ENCODE measurements around the gene LIN37.

LIN37 gene, protein sequence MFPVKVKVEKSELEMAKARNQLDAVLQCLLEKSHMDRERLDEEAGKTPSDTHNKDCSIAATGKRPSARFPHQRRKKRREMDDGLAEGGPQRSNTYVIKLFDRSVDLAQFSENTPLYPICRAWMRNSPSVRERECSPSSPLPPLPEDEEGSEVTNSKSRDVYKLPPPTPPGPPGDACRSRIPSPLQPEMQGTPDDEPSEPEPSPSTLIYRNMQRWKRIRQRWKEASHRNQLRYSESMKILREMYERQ

DNA sequence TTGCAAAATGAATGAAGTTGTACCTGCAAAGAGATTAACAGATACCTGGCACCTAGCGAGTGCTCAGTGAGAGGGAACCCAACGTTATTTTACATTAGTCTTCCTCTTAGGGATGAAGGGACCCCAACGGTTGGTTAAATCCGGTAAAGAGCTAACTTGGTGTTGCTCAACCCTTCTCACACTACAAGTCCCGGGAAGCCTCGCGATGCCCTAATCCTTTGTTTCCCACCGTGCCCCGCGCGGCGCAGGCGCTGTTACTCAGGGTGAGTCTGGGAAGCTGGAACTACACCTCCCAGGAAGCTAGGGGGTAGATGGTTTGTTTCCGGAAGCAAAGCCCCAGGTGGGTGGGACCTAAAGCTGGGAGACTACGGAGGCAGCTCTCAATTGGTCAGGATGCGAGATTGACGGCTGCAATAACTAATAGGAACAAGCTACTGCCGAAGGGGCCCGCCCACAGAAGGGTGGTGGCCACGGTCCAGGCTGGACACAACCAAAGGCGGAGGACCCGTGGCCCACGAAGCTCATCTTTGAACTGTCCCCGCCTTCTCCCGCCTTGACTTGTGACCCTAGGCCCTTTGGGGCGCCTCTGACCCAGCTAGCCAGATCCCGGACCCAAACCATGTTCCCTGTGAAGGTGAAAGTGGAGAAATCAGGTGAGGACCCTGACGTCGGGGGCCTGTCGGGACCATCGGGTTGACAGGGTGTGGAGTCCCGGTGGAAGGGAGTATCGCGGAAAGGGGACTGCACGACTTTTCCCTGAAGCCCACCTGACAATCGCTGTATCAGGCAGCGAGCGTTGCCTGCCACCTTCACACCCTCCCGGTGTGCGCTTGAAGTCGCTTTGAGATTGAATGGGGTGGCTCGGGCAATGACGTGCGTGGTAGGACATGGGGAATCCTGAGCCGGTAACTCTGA lies at the start of gene LIN37:
LIN37 (plus strand) TSS at position 471 of the 915 bp plus-strand sequence; CDS start at position 620, 149 bp downstream.
- Histone ChIP-seq H3K27ac (ENCODE audit: low read depth, low read length) (peak within 1 kb of the TSS; percentile 99), H3K27me3 (ENCODE audit: control insufficient read depth in 1 of 2, insufficient read depth in 2 of 2, low read length in 2 of 2) (no peaks in the 10 kb centered on the region), H3K9me3 (ENCODE audit: low read length) (no peaks in the 10 kb centered on the region), H3K4me3 (ENCODE audit: low read depth in 1 of 2, low read length in 2 of 2) (peak within 1 kb of the TSS; percentile 96 to 99), H3K36me3 (ENCODE audit: insufficient read depth, low read length) (peaks cover 11% of the 10 kb centered on the region), H3K4me1 (ENCODE audit: insufficient read depth, low read length) (peaks cover 36% of the 10 kb centered on the region), H3K9ac (ENCODE audit: low read length) (peak within 1 kb of the TSS; percentile 93)

DNA sequence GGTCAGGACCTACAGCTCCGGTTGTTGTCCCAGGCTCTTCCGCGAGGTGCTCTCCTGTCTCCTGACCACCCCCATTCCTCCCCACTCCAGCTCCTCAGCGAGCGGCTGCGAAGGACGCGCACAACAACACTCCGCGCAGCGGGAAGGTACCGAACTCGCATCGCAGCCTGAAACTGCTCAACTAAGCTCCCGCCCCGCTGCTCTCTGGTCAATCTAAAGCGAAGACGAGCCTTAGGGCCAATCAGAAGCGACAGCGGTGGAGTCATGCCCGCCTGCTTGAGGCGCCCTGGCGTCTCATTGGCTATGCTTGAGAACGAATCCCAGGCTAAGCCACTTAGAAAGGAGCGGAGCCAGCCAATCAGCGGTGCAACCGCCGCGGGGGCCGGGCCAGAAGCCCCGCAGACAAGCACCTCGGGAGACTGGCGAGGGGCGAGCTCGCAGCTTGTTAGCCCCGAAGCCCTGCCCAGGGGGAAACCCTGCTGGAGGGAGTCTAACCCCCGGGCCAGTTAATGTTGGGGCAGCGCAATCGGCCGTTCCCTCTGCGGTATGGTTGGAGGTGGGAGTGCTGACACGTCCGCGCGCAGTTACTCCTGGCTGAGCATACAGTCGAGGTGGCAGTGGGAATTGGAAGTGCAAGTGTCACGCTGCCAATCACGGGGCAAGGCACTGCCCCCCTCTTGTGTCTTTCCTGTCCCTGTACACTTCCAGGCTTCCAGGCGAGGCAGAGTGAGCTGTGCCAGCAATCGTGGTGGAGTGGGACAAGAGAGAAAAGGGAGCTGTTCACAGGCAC lies 46.0 kb upstream of the LIN37 start:
- Histone ChIP-seq H3K27me3 (ENCODE audit: control insufficient read depth in 1 of 2, insufficient read depth in 2 of 2, low read length in 2 of 2) (no peaks in the 10 kb centered on the region), H3K4me3 (ENCODE audit: low read depth in 1 of 2, low read length in 2 of 2) (peak overlapping the region; percentile 48 to 91), H3K36me3 (ENCODE audit: insufficient read depth, low read length) (no peaks in the 10 kb centered on the region), H3K9me3 (ENCODE audit: low read length) (no peaks in the 10 kb centered on the region), H3K9ac (ENCODE audit: low read length) (peak overlapping the region; percentile 27), H3K4me1 (ENCODE audit: insufficient read depth, low read length) (peaks cover 4% of the 10 kb centered on the region), H3K27ac (ENCODE audit: low read depth, low read length) (peak overlapping the region; percentile 24)

DNA sequence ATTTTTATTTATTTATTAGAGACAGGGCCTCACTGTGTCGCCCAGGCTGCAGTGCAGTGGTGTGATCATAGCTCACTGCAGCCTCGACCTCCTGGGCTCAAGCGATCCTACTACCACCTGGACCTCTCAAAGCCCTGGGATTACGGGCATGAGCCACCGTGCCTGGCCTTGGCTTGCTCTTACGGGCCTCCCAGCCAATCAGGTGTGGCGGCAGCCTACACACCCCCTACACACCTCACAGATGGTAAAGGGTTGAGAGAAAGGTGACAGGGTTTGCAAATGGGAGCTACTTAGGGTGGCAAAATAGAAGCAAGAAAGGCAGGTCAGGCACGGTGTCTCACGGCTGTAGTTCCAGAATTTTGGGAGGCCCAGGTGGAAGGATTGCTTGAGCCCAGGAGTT lies 45.0 kb upstream of the LIN37 start:
- H3K4me3 ChIP-seq (ENCODE audit: low read depth in 1 of 2, low read length in 2 of 2), result no peak overlapping the region
- no peaks in the 10 kb centered on the region for H3K36me3 ChIP-seq (ENCODE audit: insufficient read depth, low read length)
- no peak overlapping the region for H3K9ac ChIP-seq (ENCODE audit: low read length)
- no peaks in the 10 kb centered on the region for H3K27me3 ChIP-seq (ENCODE audit: control insufficient read depth in 1 of 2, insufficient read depth in 2 of 2, low read length in 2 of 2)
- H3K27ac ChIP-seq (ENCODE audit: low read depth, low read length), result no peak overlapping the region
- H3K4me1 ChIP-seq (ENCODE audit: insufficient read depth, low read length), result peaks cover 4% of the 10 kb centered on the region
- no peaks in the 10 kb centered on the region for H3K9me3 ChIP-seq (ENCODE audit: low read length)

DNA sequence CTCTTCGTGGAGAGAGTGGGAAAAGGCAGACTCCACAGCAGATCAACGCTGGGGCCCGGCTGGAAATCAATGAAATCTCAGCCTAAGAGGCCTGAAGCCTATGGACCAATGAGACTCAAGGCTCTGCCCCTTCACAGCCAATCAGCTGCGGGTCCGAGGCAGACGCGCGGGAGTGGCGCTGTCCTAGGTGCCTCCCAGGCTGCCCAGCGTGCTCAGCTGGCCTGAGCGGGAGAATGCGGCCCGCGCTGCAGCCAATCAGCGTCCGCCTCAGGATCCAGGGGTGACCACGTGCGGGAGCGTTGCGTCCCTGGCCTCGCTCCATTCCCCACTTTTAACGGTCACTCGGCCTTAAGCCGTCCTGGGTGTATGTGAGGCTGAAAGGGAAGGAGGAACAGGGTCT lies 44.2 kb upstream of the LIN37 start, which contains the start of gene ZBTB32:
ZBTB32 (plus strand) TSS at position 341 of the 400 bp plus-strand sequence. CDS start 10,069 bp downstream, outside the sequence.
- H3K4me3 ChIP-seq (ENCODE audit: low read depth in 1 of 2, low read length in 2 of 2), result no peak within 1 kb of the TSS
- no peak within 1 kb of the TSS for H3K27ac ChIP-seq (ENCODE audit: low read depth, low read length)
- no peak within 1 kb of the TSS for H3K9ac ChIP-seq (ENCODE audit: low read length)
- H3K9me3 ChIP-seq (ENCODE audit: low read length), result no peaks in the 10 kb centered on the region
- no peaks in the 10 kb centered on the region for H3K36me3 ChIP-seq (ENCODE audit: insufficient read depth, low read length)
- no peaks in the 10 kb centered on the region for H3K27me3 ChIP-seq (ENCODE audit: control insufficient read depth in 1 of 2, insufficient read depth in 2 of 2, low read length in 2 of 2)
- peaks cover 4% of the 10 kb centered on the region for H3K4me1 ChIP-seq (ENCODE audit: insufficient read depth, low read length)

DNA sequence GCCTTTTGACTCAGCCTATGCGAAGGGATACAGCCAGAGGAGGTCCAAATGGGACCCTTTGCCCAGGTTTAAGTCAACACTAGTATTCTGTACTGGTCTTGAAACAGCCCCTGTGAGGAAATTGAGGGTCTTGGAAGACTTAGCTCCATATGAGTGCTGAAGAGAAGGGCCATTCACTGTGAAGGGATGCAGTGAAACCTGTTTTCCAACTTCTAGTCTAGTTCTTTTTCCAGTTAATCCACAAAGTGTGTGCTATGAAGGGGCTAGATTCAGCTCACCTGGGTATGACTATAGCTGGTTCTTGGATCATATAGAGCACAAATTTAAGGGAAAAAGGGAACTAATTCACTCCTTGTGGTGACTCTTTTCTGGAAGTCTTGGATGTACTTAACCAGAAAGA lies 40.0 kb upstream of the LIN37 start:
- Histone ChIP-seq H3K4me1 (ENCODE audit: insufficient read depth, low read length) (no peaks in the 10 kb centered on the region), H3K27ac (ENCODE audit: low read depth, low read length) (no peak overlapping the region), H3K27me3 (ENCODE audit: control insufficient read depth in 1 of 2, insufficient read depth in 2 of 2, low read length in 2 of 2) (no peaks in the 10 kb centered on the region), H3K4me3 (ENCODE audit: low read depth in 1 of 2, low read length in 2 of 2) (no peak overlapping the region), H3K36me3 (ENCODE audit: insufficient read depth, low read length) (no peaks in the 10 kb centered on the region), H3K9ac (ENCODE audit: low read length) (no peak overlapping the region), H3K9me3 (ENCODE audit: low read length) (no peaks in the 10 kb centered on the region)

DNA sequence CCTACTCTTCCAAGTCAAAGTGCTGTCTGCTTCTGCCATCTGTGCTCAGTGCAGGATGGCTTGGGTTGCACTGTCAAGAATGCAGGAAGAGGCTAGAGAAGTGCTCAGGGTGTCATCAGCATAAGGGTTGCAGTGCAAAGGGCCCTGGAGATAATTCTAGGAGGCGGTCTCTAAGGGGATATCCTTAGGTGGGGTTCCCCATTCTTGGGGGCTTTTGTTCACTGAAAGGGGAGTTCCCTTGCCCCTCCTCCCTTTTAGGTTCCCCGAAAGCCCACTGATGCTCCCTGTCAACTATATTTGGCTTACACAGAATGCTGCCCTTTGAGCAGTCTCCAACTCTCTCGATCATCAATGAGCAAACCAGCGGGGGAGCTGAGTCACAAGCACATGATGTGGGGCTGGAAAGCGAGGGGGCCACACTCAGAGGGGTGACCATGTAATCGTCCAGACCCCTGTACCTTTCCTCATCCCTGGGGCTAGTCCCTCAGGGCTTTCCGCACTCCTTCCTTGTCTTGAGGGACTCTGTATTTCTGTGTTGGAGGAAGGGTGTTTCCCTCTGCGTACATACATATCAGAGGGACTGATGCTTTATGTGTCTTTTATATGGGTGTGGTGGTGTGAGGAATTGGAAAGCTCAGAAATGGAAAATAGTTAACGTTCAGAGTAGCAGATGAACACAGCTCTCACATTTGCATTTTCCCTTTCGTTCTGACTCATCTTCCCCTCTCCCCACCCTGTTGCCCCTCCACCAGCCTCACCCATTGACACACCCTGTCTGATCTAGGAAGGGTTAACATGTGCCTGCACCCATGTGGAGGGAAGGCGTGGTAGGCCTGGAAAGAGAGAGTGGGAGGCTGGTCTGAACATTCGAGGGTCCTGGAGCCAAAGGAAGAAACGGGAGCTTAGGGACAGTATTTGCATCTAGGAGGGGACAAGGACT lies 37.3 kb upstream of the LIN37 start:
- peaks cover 7% of the 10 kb centered on the region for H3K4me1 ChIP-seq (ENCODE audit: insufficient read depth, low read length)
- H3K4me3 ChIP-seq (ENCODE audit: low read depth in 1 of 2, low read length in 2 of 2), result no peak overlapping the region
- no peaks in the 10 kb centered on the region for H3K9me3 ChIP-seq (ENCODE audit: low read length)
- no peaks in the 10 kb centered on the region for H3K27me3 ChIP-seq (ENCODE audit: control insufficient read depth in 1 of 2, insufficient read depth in 2 of 2, low read length in 2 of 2)
- H3K36me3 ChIP-seq (ENCODE audit: insufficient read depth, low read length), result no peaks in the 10 kb centered on the region
- H3K9ac ChIP-seq (ENCODE audit: low read length), result no peak overlapping the region
- no peak overlapping the region for H3K27ac ChIP-seq (ENCODE audit: low read depth, low read length)

DNA sequence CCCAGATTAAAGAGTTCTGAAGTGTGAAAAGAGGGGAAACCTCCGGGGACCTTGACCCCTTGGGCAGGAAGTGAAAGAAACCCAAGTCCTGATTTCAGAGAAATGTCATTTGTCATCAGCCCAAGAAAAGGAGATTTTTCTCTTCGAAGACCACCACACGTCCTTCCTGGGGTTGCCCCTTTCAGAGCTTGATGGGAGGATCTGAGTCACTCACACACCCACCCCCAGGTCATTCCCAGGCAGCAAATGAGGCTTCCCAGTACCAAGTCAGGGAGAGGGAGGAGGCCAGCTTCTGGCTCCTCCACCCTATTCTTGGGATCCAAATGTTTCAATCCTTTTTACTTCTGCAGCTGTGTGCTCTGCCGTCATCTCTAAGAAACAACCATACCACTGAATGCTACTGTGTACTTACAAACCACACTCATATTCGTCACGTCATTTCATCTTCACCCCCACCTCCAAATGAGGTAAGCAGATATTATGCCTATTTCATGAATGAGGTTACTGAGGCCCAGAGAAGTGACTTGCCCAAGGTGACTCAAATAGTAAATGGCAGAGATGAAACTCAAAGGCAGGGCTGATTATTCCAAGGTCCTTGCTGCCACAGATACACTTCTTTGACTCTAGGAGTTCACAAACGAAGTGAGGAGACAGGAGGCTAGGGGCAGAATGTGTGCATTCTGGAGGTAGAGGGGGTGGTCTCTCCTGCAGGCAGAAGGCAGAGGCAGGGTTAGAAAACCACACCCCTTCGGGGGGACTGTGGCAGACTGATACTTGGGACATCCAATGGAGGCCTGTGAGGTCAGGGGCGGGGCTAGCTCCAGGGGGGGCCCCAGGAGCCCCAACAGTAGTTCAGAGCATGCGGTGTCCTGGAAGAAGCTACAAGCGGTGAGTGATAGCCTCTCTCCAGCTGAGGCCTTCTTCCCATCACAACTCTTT lies 35.5 kb upstream of the LIN37 start:
- peaks cover 10% of the 10 kb centered on the region for H3K4me1 ChIP-seq (ENCODE audit: insufficient read depth, low read length)
- H3K9ac ChIP-seq (ENCODE audit: low read length), result no peak overlapping the region
- H3K9me3 ChIP-seq (ENCODE audit: low read length), result no peaks in the 10 kb centered on the region
- H3K4me3 ChIP-seq (ENCODE audit: low read depth in 1 of 2, low read length in 2 of 2), result no peak overlapping the region
- no peak overlapping the region for H3K27ac ChIP-seq (ENCODE audit: low read depth, low read length)
- no peaks in the 10 kb centered on the region for H3K36me3 ChIP-seq (ENCODE audit: insufficient read depth, low read length)
- H3K27me3 ChIP-seq (ENCODE audit: control insufficient read depth in 1 of 2, insufficient read depth in 2 of 2, low read length in 2 of 2), result no peaks in the 10 kb centered on the region

DNA sequence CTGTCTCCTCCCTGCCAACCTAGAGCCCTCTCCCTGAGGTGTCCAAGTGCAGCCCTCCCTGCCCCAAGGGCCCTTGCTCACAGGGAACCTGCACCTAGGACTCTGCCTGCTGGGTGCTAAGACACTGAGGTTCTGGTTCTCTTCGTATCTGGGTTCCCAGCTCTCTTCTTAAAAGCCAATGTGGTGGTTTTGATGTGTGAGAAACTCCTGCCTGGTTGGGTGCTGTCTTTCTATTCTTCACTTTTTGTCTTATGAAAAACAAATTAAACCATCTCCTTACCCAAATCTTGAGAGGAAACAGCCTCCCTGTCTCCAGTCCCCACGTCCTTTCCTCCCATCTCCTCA lies 34.9 kb upstream of the LIN37 start:
- H3K4me1 ChIP-seq (ENCODE audit: insufficient read depth, low read length), result peaks cover 10% of the 10 kb centered on the region

DNA sequence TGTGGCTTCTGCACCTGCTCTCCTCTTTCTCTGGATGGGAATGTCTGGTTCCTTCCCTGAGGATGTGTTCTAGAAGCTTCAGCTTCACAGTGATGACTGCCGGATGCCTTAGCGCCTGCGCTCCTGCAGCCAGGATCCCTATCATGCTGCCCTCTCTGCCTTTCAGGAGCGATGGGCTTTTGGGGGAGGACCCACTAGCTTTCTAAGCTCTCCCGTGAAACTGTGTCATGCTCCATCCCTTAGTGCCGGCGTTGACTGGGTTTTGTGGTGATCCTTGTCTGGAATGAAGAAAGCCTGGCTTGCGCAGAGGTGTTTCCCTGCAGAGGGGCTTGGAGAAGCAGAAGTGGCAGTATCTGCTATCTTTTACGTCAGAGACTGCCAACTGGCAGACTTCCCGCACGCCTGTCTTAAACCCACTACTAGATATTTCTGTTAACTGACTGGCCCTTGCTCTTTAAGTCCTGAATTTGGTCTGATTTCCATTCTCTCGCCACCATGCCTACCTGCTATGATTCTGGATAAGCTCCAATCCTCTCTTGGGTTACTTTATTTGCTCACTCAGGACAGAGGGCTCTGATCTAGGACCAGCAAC lies 34.4 kb upstream of the LIN37 start:
- Histone ChIP-seq H3K4me3 (ENCODE audit: low read depth in 1 of 2, low read length in 2 of 2) (no peak overlapping the region), H3K4me1 (ENCODE audit: insufficient read depth, low read length) (peaks cover 14% of the 10 kb centered on the region), H3K36me3 (ENCODE audit: insufficient read depth, low read length) (no peaks in the 10 kb centered on the region), H3K9ac (ENCODE audit: low read length) (no peak overlapping the region), H3K9me3 (ENCODE audit: low read length) (no peaks in the 10 kb centered on the region), H3K27me3 (ENCODE audit: control insufficient read depth in 1 of 2, insufficient read depth in 2 of 2, low read length in 2 of 2) (no peaks in the 10 kb centered on the region), H3K27ac (ENCODE audit: low read depth, low read length) (no peak overlapping the region)

More for the DNA sequence above, 34.9 kb upstream of the LIN37 start:
- no peak overlapping the region for H3K4me3 ChIP-seq (ENCODE audit: low read depth in 1 of 2, low read length in 2 of 2)
- H3K36me3 ChIP-seq (ENCODE audit: insufficient read depth, low read length), result no peaks in the 10 kb centered on the region
- H3K9me3 ChIP-seq (ENCODE audit: low read length), result no peaks in the 10 kb centered on the region
- H3K27ac ChIP-seq (ENCODE audit: low read depth, low read length), result no peak overlapping the region
- H3K27me3 ChIP-seq (ENCODE audit: control insufficient read depth in 1 of 2, insufficient read depth in 2 of 2, low read length in 2 of 2), result no peaks in the 10 kb centered on the region
- H3K9ac ChIP-seq (ENCODE audit: low read length), result no peak overlapping the region
